Stimulated activated CD8-positive, alpha-beta memory T cell treated with anti-CD3 and anti-CD28 coated beads, Interleukin-7, amount 100 ng/mL, for 48 hours (primary cell): ENCODE data around the gene ATAD5.
"Not testable (repeated sequence)": the region's sequence is repeated elsewhere in the genome, so short reads cannot be mapped to it uniquely, and the experiment has no call there.

ENCODE experiments used
- DNase-seq, 2 donors: peaks; one replicate each; pipeline ENCODE4 v3.0.0-alpha.2; 2020; ENCODE audit warnings: low read depth in 1 of 2; ENCODE audit errors: extremely low read depth in 1 of 2

The ATAD5 gene

DNA sequence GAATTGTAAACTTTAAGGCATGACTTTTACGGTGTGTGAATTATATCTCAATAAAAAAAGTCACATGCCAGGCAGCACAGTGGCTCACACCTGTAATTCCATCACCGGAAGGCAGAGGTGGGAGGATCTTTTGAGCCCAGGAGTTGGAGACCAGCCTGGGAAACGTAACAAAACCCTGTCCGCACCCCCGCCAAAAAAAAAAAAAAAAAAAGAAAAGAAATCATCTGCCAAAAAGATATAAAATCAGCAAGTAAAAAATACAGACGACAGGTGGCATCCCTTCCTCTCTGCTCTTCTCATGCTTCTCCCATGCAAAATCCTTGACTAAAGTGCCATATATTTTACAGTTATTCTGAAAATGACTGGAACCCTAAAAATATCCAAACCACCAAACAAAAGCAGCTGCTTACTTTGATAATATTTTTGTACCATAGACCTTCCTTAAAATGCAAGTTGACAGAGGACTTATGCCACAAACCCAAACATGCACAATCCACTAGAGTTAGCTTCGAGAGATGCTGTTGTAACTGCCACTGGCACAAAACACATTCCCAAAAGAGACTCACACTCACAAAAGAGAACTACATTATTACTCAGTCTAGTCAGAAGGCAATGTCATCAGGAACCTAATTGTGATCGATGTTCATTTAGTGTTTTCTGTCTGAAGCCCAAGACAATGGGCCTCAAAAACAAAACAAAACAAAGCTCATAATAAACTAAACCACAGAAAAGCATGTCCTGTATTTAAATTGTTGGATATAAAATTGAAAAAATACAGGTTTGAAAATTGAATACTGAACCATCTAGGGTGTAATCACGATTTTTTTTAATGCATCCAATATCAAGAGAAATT is 9.7 kb upstream of the ATAD5 start:
- no peak for DNase-seq

DNA sequence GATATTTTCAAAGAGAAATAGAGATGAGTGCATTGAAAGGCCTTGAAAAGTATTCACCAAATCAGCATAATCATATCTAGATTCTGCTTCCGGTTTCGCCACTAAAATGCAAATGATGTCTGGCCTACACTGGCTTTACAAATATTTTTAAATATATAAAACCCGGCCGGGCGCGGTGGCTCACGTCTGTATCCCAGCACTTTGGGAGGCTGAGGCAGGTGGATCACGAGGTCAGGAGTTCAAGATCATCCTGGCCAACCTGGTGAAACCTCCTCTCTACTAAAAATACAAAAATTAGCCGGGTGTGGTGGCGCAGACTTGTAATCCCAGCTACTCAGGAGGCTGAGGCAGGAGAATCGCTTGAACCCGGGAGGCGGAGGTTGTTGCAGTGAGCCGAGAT is 8.8 kb upstream of the ATAD5 start:
- DNase-seq = not testable (repeated sequence)

DNA sequence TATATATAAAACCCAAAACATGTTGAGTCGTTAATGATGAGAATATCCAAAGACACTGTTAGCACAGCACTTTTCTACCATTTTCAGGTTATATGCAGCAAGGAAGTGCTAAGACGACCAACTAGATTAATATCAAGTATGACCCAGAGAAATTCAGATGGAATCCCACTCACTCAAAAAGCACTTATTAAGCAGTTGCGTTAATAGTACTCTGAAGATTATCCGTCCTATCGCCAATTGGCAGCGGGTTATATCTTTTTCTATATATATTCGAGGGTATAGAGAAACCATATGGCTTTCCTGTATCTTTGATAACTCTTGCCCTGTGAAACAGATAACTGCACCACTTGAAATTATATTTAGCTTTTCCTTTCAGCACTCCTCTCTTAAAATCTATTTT is 8.3 kb upstream of the ATAD5 start:
- DNase-seq = no peak

DNA sequence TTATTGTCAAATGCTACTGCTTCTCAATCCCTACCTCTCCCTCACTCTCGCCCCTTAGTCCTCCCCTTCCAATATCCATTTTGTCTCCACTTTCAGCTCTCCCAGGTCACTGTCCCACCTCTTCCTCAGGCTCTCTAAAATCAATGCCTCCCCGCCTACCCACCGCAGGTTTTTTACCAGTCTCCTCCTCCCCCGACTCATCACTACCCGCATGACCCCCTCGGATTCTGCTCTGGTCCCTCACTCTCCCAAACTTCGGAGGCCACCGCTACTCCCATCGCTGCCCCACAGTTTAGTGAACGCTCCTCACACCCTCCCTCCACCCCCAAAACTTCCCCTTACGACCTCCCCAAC is 7.8 kb upstream of the ATAD5 start:
- peak in 1 of 2 donors; percentile 8 for DNase-seq

DNA sequence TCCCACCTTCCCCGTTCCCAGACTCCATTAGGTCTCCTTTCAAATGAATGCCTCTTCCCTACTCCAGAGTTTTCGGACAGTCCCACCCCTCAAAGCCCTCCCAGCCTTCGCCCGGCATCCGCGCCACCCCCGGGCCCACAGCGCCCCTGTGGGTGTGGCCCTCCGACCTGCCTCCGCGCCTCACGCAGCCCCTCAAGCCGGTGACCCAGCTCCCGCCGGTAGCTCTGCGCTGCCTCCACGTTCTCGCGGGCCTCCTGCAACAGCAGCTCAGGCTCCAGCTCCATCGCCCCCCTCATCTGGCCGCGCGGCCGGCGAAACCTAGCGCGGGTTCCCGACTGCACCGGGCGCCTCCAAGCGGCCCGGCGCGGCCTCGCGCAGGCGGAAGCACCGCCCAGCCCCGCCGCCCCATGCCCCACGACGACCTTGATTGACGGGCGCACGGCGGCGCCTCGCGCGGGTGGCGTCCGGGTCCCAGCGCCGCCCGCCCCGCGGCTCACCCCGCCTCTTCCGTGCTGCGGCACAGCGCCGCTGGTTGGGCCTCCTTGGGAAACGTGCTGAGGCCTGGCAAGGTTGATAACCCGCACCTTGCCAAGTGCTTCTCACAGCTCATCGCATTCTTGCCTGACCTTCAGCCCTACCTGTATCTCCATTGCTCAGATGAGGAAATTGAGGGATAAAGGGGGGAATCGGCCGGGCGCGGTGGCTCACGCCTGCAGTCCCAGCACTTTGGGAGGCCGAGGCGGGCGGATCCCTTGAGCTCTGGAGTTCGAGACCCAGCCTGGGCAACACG is 7.2 kb upstream of the ATAD5 start, which contains the start of gene CRLF3:
CRLF3 (minus strand) TSS at position 337 of the 790 bp plus-strand sequence; CDS start at position 296, 41 bp downstream.
- DNase-seq = peak; percentile 81 to 85

DNA sequence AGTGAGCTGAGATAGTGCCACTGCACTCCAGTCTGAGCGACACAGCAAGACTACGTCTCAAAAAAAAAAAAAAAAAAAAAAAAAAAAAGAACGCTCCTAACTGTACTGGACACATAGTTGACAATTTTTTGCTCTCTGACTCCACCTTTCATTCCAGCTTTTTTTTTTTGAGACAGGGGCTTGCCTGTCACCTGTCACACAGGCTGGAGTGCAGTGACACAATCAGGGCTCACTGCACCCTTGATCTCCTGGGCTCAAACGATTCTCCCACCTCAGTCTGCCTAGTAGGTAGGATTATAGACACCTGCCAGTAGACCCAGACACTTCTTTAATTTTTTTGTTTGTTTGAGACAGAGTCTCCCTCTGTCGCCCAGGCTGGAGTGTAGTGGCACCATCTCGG is 4.7 kb upstream of the ATAD5 start:
- DNase-seq = no peak

DNA sequence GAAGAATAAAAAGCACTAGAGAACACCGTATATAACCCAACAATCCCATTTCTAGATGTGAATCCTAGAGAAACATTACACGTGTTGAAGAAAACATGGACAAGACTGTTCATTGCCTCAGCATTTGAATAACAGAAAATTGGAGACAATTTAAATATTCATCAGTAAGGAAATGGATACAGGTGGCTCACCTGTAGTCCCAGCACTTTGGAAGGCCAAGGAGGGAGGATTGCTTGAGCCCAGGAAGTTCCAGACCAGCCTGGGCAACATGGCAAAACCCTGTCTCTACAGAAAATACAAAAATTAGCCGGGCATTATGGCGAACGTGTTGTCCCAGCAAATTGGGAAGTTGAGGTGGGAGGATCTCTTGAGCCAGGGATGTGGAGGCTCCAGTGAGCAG is 2.7 kb upstream of the ATAD5 start:
- no peak for DNase-seq

DNA sequence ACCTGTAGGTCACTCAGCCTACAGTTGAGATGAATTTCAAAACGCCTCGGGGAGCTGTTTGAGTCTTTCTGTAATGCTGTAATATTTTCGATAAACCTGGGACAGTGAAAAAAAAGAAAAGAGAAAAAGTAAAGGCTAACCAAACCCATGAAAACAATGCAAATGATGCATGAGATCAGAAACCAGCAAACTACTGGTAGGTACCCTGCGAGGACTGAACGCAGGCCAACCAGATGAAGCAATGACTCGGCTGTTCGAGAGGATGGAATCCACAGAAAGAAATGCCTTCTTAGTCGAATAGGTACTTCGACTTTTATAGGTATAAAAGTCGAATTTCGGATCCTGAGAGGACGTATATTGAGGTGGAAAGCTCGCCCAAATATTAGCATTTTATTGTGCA is 509 bp upstream of the ATAD5 start:
- no peak for DNase-seq

DNA sequence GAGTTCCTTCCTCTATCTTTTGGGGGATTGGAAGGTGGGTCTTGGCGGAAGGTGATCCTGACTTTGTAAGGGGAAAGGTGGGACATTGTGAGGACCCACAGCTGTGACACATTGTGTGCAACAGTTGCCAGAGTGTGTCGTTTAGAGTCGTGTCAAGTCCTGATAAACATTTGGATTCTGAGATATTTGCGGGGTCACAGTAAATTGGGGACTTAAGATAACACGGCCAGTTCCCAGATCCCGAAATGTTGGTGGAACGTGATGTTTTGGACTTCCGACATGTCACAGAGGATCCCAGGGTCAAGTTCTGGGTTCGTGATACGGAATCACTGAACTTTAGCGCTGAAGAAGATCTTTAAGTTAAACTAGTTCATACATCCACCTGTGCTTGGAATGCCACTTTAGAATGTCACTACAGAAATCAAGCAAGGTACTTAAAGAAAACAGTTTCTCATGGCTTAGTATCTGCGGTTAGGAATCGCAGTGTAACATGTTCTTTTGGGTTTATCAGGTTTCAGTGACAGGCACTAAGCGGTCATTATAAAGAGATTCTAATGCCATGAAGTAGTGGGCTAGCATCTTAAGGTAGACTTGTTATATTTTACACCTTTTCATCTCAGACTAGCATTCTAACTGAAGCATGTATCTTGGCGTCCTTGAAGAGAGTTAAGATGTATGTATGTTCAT is 815 bp downstream of the ATAD5 start:
- DNase-seq = no peak

DNA sequence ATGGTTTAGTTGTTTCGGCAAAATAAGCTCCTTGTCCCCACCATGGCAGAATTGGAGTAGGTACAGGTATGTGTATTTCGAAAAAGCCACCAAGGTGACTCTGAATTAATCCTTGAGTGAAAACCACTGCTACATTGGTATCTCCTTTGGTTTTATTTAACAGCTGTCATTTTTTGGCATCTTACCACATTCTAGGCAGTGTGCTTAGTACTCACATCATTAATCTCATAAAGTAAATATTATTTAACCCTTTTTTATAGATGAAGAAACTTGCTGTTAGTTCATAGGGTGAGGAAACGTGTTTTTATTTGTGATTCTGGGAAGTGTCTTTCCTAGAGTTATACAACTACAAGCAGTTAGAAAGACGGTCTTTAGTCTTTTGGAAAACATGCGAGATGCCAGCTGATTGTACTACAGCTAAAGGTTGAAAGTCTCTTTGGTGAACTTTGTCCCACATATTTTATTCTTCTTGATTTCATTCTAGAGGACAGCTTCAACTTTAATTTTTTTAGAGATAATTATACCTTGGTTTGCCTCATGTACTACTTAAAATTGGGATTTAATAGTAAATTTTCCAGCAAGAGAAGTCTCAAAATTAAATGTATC is 6.5 kb downstream of the ATAD5 start:
- no peak for DNase-seq

DNA sequence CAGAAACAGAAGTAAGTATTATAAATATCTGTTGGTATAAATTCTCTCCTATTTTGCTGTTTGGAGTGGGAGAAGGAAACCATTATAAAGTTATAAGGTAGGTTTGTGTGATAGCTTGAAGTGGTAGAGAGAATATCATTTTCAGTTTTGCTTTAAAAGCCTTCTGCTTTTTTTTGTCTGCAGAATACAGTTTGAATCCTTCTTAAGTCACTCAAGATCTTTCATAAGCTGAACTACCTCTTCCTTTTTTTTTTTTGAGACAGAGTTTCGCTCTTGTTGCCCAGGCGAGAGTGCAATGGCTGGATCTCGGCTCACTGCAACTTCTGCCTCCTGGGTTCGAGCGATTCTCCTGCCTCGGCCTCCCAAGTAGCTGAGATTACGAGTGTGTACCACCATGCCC is 9.0 kb downstream of the ATAD5 start:
- DNase-seq = no peak

DNA sequence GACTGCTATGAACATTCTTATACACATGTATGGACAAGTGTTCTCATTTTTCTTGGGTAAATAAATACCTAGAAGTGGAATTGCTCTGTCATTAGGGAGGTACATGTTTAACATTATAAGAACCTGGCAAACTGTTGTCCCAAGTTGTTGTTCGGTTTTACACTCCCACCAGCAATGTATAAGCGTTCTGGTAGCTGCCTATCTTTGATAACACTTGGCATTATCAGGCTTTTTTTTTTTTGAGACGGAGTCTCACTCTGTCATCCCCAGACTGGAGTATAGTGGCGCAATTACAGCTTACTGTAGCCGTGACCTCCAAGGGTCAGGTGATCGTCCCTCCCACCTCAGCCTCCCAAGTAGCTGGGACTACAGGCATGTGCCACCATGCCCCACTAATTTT is 16.3 kb downstream of the ATAD5 start:
- DNase-seq = no peak

DNA sequence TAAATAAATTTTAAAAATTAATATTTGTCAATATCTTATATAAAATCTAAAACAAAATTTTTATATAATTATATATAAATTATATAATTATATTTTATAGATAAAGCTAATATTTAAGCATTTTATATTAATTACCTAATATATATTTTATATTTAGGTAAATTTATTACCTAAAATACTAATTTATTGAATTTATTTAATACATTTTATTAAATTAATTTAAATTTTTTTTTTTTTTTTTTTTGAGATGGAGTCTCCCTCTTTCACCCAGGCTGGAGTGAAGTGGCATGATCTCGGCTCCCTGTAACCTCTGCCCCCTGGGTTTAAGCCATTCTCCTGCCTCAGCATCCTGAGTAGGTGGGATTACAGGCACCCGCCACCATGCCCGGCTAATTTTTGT is 22.4 kb downstream of the ATAD5 start:
- DNase-seq = no peak

DNA sequence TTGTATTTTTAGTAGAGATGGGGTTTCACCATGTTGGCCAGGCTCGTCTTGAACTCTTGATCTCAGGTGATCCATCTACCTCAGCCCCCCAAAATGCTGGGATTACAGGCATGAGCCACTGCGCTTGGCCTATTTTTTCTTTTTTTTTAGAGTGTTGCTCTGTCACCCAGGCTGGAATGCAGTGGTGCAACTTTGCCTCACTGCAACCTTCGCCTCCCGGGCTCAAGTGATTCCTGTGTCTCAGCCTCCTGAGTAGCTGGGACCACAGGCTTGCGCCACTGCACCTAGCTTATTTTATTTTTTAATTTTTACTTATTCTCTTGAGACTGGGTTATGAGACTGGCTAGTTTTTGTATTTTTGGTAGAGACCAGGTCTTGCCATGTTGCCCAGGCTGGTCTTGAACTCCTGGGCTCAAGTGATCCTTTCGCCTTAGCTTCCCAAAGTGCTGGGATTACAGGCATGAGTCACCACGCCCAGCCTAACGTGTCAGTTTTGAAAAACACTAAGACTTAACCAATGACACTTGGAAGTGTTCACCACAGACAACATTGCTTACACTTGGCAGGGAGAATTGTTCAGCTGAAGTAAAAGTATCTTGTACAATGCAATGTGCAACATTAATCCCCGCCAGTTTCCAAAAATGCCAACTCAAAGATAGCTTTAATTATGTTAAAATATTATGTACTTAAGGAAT is 26.9 kb downstream of the ATAD5 start:
- no peak for DNase-seq

DNA sequence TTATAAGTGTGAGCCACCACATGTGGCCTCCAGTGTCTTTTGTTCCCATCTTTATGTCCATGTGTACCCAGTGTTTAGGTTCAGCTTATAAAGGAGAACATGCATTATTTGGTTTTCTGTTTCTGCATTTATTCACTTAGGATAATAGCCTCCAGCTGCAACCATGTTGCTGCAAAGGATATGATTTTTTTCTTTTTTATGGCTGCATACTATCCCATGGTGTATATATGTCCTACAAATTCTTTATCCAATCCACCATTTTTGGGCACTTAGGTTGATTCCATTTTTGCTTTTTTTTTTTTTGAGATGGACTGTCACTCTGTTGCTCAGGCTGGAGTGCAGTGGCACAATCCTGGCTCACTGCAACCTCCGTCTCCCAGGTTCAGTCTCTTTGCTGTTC is 32.9 kb downstream of the ATAD5 start:
- DNase-seq = no peak

DNA sequence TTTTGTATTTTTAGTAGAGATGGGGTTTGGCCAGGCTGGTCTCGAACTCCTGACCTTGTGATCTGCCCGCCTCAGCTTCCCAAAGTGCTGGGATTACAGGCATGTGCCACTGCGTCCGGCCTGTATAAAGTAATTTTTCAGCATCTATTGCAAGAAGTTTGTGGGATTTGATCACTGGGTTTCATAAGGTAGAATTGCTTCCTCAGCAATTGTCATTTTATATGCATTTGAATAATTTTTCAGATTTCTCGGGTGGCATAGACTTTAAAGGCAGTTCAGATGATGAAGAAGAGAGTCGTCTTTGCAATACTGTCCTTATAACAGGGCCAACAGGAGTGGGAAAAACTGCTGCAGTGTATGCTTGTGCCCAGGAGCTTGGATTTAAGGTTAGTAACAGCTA is 37.2 kb downstream of the ATAD5 start:
- DNase-seq = no peak

DNA sequence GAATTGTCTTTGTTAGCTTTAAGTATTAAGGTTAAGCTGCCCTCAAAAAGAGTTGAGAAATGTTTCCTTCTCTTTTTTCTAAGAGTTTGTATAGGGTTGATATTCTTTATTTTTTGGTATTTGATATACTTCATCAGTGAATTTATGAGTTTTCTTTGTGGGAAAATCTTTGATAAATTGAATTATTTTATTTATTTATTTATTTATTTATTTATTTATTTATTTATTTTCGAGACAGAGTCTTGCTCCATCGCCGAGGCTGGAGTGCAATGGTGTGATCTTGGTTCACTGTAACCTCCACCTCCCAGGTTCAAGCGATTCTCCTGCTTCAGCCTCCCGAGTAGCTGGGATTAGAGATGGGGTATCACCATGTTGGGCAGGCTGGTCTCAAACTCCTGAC is 54.4 kb downstream of the ATAD5 start:
- no peak for DNase-seq

DNA sequence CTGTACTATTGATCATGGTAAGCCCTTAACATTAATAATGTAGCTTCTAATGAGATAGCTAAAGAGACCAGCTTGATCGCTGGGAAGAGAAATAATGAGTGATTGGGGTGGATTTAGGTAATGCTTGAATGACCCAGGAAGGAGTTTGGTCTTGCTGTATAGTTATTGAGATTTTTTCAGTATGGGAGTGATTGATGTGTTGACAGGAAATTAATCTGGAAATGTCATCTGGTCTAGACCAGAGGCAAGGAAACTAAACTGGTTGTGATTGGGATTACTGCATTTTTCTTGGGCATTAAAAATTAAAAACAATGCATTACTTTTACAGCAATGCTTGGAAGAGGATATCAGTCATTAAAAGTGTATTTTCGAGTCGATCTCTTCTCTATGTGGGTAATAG is 62.5 kb downstream of the ATAD5 start:
- no peak for DNase-seq

DNA sequence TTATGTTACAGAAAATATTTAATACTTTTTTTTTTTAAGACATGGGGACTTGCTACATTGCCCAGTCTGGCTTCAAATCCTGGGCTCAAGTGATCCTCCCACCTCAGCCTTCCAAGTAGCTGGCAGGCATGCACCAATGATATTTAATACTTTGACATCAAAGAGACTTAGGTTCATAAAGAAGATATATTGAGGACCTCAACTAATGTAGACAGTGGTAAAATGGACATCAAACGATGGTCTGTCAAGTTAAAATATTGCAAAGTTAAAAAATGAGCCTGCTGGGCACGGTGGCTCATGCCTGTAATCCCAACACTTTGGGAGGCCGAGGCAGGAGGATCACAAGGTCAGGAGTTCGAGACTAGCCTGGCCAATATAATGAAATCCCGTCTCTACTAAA is 65.5 kb downstream of the ATAD5 start:
- no peak for DNase-seq

DNA sequence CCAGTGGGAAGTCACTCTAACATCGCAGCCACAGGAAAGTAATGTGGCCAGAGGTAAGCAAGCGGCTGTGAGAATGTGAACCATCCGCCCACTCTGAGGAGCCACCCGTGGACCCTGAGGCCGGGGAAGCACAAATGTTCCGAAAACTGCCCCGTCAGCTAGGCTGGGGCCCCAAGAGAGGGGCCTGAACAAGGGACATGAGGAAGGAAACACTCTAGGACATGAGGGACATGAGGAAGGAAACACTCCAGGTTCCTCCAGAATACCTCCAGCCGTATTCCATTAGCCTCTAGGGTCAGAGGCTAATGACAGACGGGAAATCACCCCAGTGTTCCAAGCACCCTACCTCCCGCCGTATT is 74.0 kb downstream of the ATAD5 start:
- no peak for DNase-seq
